HG03521 (cell line): ENCODE results near the gene LRRC75A.
"Not testable (repeated sequence)": the region's sequence is repeated elsewhere in the genome, so short reads cannot be mapped to it uniquely, and the experiment has no call there.

Source experiments
- ATAC-seq: cut with Tn5 transposase; IDR thresholded peaks from one replicate; pipeline ENCODE4 v1.9.1; 2021; ENCODE audit warnings: mild to moderate bottlenecking, moderate library complexity; ENCODE audit not compliant: unreplicated experiment

The LRRC75A gene

GRCh38 chr17:16455997-16456741 lies 35.8 kb downstream of the LRRC75A start:
- no peak for ATAC-seq

GRCh38 chr17:16453493-16453851 lies 38.5 kb downstream of the LRRC75A start:
- ATAC-seq: no peak

- not testable (repeated sequence) for ATAC-seq
Observed at GRCh38 chr17:16452268-16452667, 39.7 kb downstream of the LRRC75A start.

- ATAC-seq: no peak
Observed at GRCh38 chr17:16450028-16450427, 42.0 kb downstream of the LRRC75A start.

GRCh38 chr17:16449121-16449570 lies 42.8 kb downstream of the LRRC75A start:
- no peak for ATAC-seq

- no peak for ATAC-seq
Observed at GRCh38 chr17:16448490-16448889, 43.5 kb downstream of the LRRC75A start.

- ATAC-seq: no peak
Observed at GRCh38 chr17:16447676-16448075, 44.3 kb downstream of the LRRC75A start.

GRCh38 chr17:16446338-16446983 lies 45.5 kb downstream of the LRRC75A start:
- no peak for ATAC-seq

- ATAC-seq: no peak
Observed at GRCh38 chr17:16444258-16444886, 47.6 kb downstream of the LRRC75A start.

GRCh38 chr17:16443511-16444257 lies 48.3 kb downstream of the LRRC75A start:
- ATAC-seq: no peak

GRCh38 chr17:16442594-16443510 lies 49.1 kb downstream of the LRRC75A start:
- no peak for ATAC-seq

- ATAC-seq: no peak
Observed at GRCh38 chr17:16442141-16442540, 49.9 kb downstream of the LRRC75A start.

- ATAC-seq: no peak
Observed at GRCh38 chr17:16440901-16441629, 50.9 kb downstream of the LRRC75A start.

GRCh38 chr17:16440354-16440753 lies 51.6 kb downstream of the LRRC75A start:
- not testable (repeated sequence) for ATAC-seq

GRCh38 chr17:16439811-16440351 lies 52.1 kb downstream of the LRRC75A start:
- no peak for ATAC-seq

GRCh38 chr17:16439303-16439791 lies 52.6 kb downstream of the LRRC75A start:
- ATAC-seq: no peak

GRCh38 chr17:16438557-16439302 lies 53.3 kb downstream of the LRRC75A start:
- peak; percentile 80 for ATAC-seq

- no peak for ATAC-seq
Observed at GRCh38 chr17:16438173-16438556, 53.8 kb downstream of the LRRC75A start.
